Measurements from ENCODE around the gene MYRIP.
"Not testable (repeated sequence)": the region's sequence is repeated elsewhere in the genome, so short reads cannot be mapped to it uniquely, and the experiment has no call there.

Gene MYRIP

GRCh38 chr3:39781632-39782031 is 27.8 kb upstream of the MYRIP start:
- H3K4me1 ChIP-seq (ENCODE audit: insufficient read depth, low read length): no peaks in the 10 kb centered on the region
- H3K27ac ChIP-seq (ENCODE audit: low read depth, low read length): no peak overlapping the region
- H3K9ac ChIP-seq (ENCODE audit: low read length): no peak overlapping the region
- no peaks in the 10 kb centered on the region for H3K27me3 ChIP-seq (ENCODE audit: control insufficient read depth in 1 of 2, insufficient read depth in 2 of 2, low read length in 2 of 2)
- H3K4me3 ChIP-seq (ENCODE audit: low read depth in 1 of 2, low read length in 2 of 2): no peak overlapping the region
- H3K9me3 ChIP-seq (ENCODE audit: low read length): no peaks in the 10 kb centered on the region
- H3K36me3 ChIP-seq (ENCODE audit: insufficient read depth, low read length): no peaks in the 10 kb centered on the region

- Histone ChIP-seq H3K9me3 (ENCODE audit: low read length) (no peaks in the 10 kb centered on the region), H3K27me3 (ENCODE audit: control insufficient read depth in 1 of 2, insufficient read depth in 2 of 2, low read length in 2 of 2) (no peaks in the 10 kb centered on the region), H3K9ac (ENCODE audit: low read length) (no peak overlapping the region), H3K27ac (ENCODE audit: low read depth, low read length) (no peak overlapping the region), H3K4me3 (ENCODE audit: low read depth in 1 of 2, low read length in 2 of 2) (no peak overlapping the region), H3K36me3 (ENCODE audit: insufficient read depth, low read length) (no peaks in the 10 kb centered on the region), H3K4me1 (ENCODE audit: insufficient read depth, low read length) (no peaks in the 10 kb centered on the region)
Measured at GRCh38 chr3:39783680-39784079, 25.7 kb upstream of the MYRIP start.

GRCh38 chr3:39784922-39785321 is 24.5 kb upstream of the MYRIP start:
- no peaks in the 10 kb centered on the region for H3K36me3 ChIP-seq (ENCODE audit: insufficient read depth, low read length)
- H3K9me3 ChIP-seq (ENCODE audit: low read length): no peaks in the 10 kb centered on the region
- H3K4me1 ChIP-seq (ENCODE audit: insufficient read depth, low read length): no peaks in the 10 kb centered on the region
- no peak overlapping the region for H3K4me3 ChIP-seq (ENCODE audit: low read depth in 1 of 2, low read length in 2 of 2)
- no peaks in the 10 kb centered on the region for H3K27me3 ChIP-seq (ENCODE audit: control insufficient read depth in 1 of 2, insufficient read depth in 2 of 2, low read length in 2 of 2)
- no peak overlapping the region for H3K27ac ChIP-seq (ENCODE audit: low read depth, low read length)
- H3K9ac ChIP-seq (ENCODE audit: low read length): no peak overlapping the region

- no peak overlapping the region for H3K9ac ChIP-seq (ENCODE audit: low read length)
- no peaks in the 10 kb centered on the region for H3K27me3 ChIP-seq (ENCODE audit: control insufficient read depth in 1 of 2, insufficient read depth in 2 of 2, low read length in 2 of 2)
- H3K4me3 ChIP-seq (ENCODE audit: low read depth in 1 of 2, low read length in 2 of 2): no peak overlapping the region
- H3K9me3 ChIP-seq (ENCODE audit: low read length): no peaks in the 10 kb centered on the region
- H3K27ac ChIP-seq (ENCODE audit: low read depth, low read length): no peak overlapping the region
- no peaks in the 10 kb centered on the region for H3K4me1 ChIP-seq (ENCODE audit: insufficient read depth, low read length)
- no peaks in the 10 kb centered on the region for H3K36me3 ChIP-seq (ENCODE audit: insufficient read depth, low read length)
Measured at GRCh38 chr3:39788128-39788883, 21.1 kb upstream of the MYRIP start.

- Histone ChIP-seq H3K4me1 (ENCODE audit: insufficient read depth, low read length) (no peaks in the 10 kb centered on the region), H3K9ac (ENCODE audit: low read length) (no peak overlapping the region), H3K27me3 (ENCODE audit: control insufficient read depth in 1 of 2, insufficient read depth in 2 of 2, low read length in 2 of 2) (no peaks in the 10 kb centered on the region), H3K36me3 (ENCODE audit: insufficient read depth, low read length) (no peaks in the 10 kb centered on the region), H3K9me3 (ENCODE audit: low read length) (no peaks in the 10 kb centered on the region), H3K27ac (ENCODE audit: low read depth, low read length) (no peak overlapping the region), H3K4me3 (ENCODE audit: low read depth in 1 of 2, low read length in 2 of 2) (no peak overlapping the region)
Measured at GRCh38 chr3:39791603-39792002, 17.8 kb upstream of the MYRIP start.

GRCh38 chr3:39794880-39795279 is 14.5 kb upstream of the MYRIP start:
- Histone ChIP-seq H3K9me3 (ENCODE audit: low read length) (no peaks in the 10 kb centered on the region), H3K4me1 (ENCODE audit: insufficient read depth, low read length) (no peaks in the 10 kb centered on the region), H3K9ac (ENCODE audit: low read length) (no peak overlapping the region), H3K27me3 (ENCODE audit: control insufficient read depth in 1 of 2, insufficient read depth in 2 of 2, low read length in 2 of 2) (no peaks in the 10 kb centered on the region), H3K36me3 (ENCODE audit: insufficient read depth, low read length) (no peaks in the 10 kb centered on the region), H3K27ac (ENCODE audit: low read depth, low read length) (no peak overlapping the region), H3K4me3 (ENCODE audit: low read depth in 1 of 2, low read length in 2 of 2) (no peak overlapping the region)

GRCh38 chr3:39801216-39801615 is 8.2 kb upstream of the MYRIP start:
- Histone ChIP-seq H3K9me3 (ENCODE audit: low read length) (no peaks in the 10 kb centered on the region), H3K27ac (ENCODE audit: low read depth, low read length) (no peak overlapping the region), H3K9ac (ENCODE audit: low read length) (no peak overlapping the region), H3K27me3 (ENCODE audit: control insufficient read depth in 1 of 2, insufficient read depth in 2 of 2, low read length in 2 of 2) (no peaks in the 10 kb centered on the region), H3K4me1 (ENCODE audit: insufficient read depth, low read length) (no peaks in the 10 kb centered on the region), H3K36me3 (ENCODE audit: insufficient read depth, low read length) (no peaks in the 10 kb centered on the region), H3K4me3 (ENCODE audit: low read depth in 1 of 2, low read length in 2 of 2) (no peak overlapping the region)

GRCh38 chr3:39802486-39802885 is 6.9 kb upstream of the MYRIP start:
- H3K27ac ChIP-seq (ENCODE audit: low read depth, low read length); H3K4me3 ChIP-seq (ENCODE audit: low read depth in 1 of 2, low read length in 2 of 2); H3K9ac ChIP-seq (ENCODE audit: low read length): not testable (repeated sequence)

GRCh38 chr3:39803956-39804355 is 5.5 kb upstream of the MYRIP start:
- H3K4me3 ChIP-seq (ENCODE audit: low read depth in 1 of 2, low read length in 2 of 2): no peak overlapping the region
- H3K27ac ChIP-seq (ENCODE audit: low read depth, low read length): no peak overlapping the region
- no peak overlapping the region for H3K9ac ChIP-seq (ENCODE audit: low read length)
- H3K9me3 ChIP-seq (ENCODE audit: low read length): no peaks in the 10 kb centered on the region
- no peaks in the 10 kb centered on the region for H3K36me3 ChIP-seq (ENCODE audit: insufficient read depth, low read length)
- H3K4me1 ChIP-seq (ENCODE audit: insufficient read depth, low read length): no peaks in the 10 kb centered on the region
- H3K27me3 ChIP-seq (ENCODE audit: control insufficient read depth in 1 of 2, insufficient read depth in 2 of 2, low read length in 2 of 2): no peaks in the 10 kb centered on the region

More at GRCh38 chr3:39802486-39802885, 6.9 kb upstream of the MYRIP start:
- H3K9me3 ChIP-seq (ENCODE audit: low read length); H3K36me3 ChIP-seq (ENCODE audit: insufficient read depth, low read length); H3K27me3 ChIP-seq (ENCODE audit: control insufficient read depth in 1 of 2, insufficient read depth in 2 of 2, low read length in 2 of 2); H3K4me1 ChIP-seq (ENCODE audit: insufficient read depth, low read length): not testable (repeated sequence)

- Histone ChIP-seq H3K9me3 (ENCODE audit: low read length) (no peaks in the 10 kb centered on the region), H3K4me3 (ENCODE audit: low read depth in 1 of 2, low read length in 2 of 2) (no peak overlapping the region), H3K36me3 (ENCODE audit: insufficient read depth, low read length) (no peaks in the 10 kb centered on the region), H3K27me3 (ENCODE audit: control insufficient read depth in 1 of 2, insufficient read depth in 2 of 2, low read length in 2 of 2) (peaks cover 0 to 4% of the 10 kb centered on the region in 2 donors), H3K4me1 (ENCODE audit: insufficient read depth, low read length) (no peaks in the 10 kb centered on the region), H3K27ac (ENCODE audit: low read depth, low read length) (no peak overlapping the region), H3K9ac (ENCODE audit: low read length) (no peak overlapping the region)
Measured at GRCh38 chr3:39804951-39805350, 4.5 kb upstream of the MYRIP start.

- no peak overlapping the region for H3K4me3 ChIP-seq (ENCODE audit: low read depth in 1 of 2, low read length in 2 of 2)
- peaks cover 6 to 9% of the 10 kb centered on the region in 2 donors for H3K27me3 ChIP-seq (ENCODE audit: control insufficient read depth in 1 of 2, insufficient read depth in 2 of 2, low read length in 2 of 2)
- no peak overlapping the region for H3K27ac ChIP-seq (ENCODE audit: low read depth, low read length)
- no peaks in the 10 kb centered on the region for H3K9me3 ChIP-seq (ENCODE audit: low read length)
- no peaks in the 10 kb centered on the region for H3K36me3 ChIP-seq (ENCODE audit: insufficient read depth, low read length)
- H3K4me1 ChIP-seq (ENCODE audit: insufficient read depth, low read length): no peaks in the 10 kb centered on the region
- H3K9ac ChIP-seq (ENCODE audit: low read length): no peak overlapping the region
Measured at GRCh38 chr3:39805650-39806049, 3.8 kb upstream of the MYRIP start.

GRCh38 chr3:39806820-39807219 is 2.6 kb upstream of the MYRIP start:
- Histone ChIP-seq H3K36me3 (ENCODE audit: insufficient read depth, low read length) (no peaks in the 10 kb centered on the region), H3K4me1 (ENCODE audit: insufficient read depth, low read length) (no peaks in the 10 kb centered on the region), H3K27me3 (ENCODE audit: control insufficient read depth in 1 of 2, insufficient read depth in 2 of 2, low read length in 2 of 2) (peaks cover 16 to 18% of the 10 kb centered on the region in 2 donors), H3K9ac (ENCODE audit: low read length) (no peak overlapping the region), H3K9me3 (ENCODE audit: low read length) (no peaks in the 10 kb centered on the region), H3K4me3 (ENCODE audit: low read depth in 1 of 2, low read length in 2 of 2) (no peak overlapping the region), H3K27ac (ENCODE audit: low read depth, low read length) (no peak overlapping the region)

Data from muscle layer of colon (tissue), 2 donors.